HepG2 (cell line): ENCODE results near the gene VPS26A. TPM values are rescaled to one million over a fixed set of nuclear protein-coding genes. Genes with fewer than 3 reads are reported as not detected.
A peak's percentile ranks its signal among the peaks of the same experiment; 100 is the strongest.

Experiments used
- PHF8 ChIP-seq: sonication (generic); formaldehyde crosslinking; IDR thresholded peaks from 2 replicates; pipeline ENCODE4 v1.5.0; 2020; ENCODE audit warnings: missing genetic modification reagents
- polyA plus RNA-seq, 8 experiments: library from polyadenylated mRNA; depleted of rRNA in 3 of 8; stranded (reverse) in 7 of 8; unstranded in 1 of 8; fragments of >200 nt; fragmentation: Illumina TruSeq in 4 of 8; extraction: Trizol in 4 of 8; gene quantifications; 2 replicates each; pipeline versions ENCODE4 v1.2.1 to v1.2.3, GENCODE V29; 2011 to 2016; ENCODE audit warnings: low read depth in 4 of 8, missing spikeins in 1 of 8, mixed read lengths in 1 of 8; ENCODE audit not compliant: insufficient read depth in 1 of 8
- total RNA-seq, 5 experiments: library from RNA; depleted of rRNA; stranded (reverse); fragments of >200 nt; fragmentation: Illumina TruSeq; extraction: Trizol; gene quantifications; 2 replicates each; pipeline ENCODE4 v1.2.3, GENCODE V29; 2016; ENCODE audit warnings: low read depth in 1 of 5
- TF ChIP-seq, protein P1 (sequence below): sonication (generic); formaldehyde crosslinking; IDR thresholded peaks from one replicate; pipeline ENCODE4 v1.5.1; 2020; ENCODE audit warnings: mild to moderate bottlenecking, missing genetic modification reagents; ENCODE audit errors: not compliant biosample characterization
- TF ChIP-seq, protein P2 (sequence below): sonication (generic); formaldehyde crosslinking; IDR thresholded peaks from 2 replicates; pipeline ENCODE4; 2020; ENCODE audit warnings: missing genetic modification reagents, mild to moderate bottlenecking, borderline replicate concordance

The VPS26A gene
- total and polyA plus RNA-seq, 2 of the 13 experiments (the other 11 are each of a cell fraction or from before 2014, with no cell fraction given) = 12.9 to 32.6 TPM

DNA sequence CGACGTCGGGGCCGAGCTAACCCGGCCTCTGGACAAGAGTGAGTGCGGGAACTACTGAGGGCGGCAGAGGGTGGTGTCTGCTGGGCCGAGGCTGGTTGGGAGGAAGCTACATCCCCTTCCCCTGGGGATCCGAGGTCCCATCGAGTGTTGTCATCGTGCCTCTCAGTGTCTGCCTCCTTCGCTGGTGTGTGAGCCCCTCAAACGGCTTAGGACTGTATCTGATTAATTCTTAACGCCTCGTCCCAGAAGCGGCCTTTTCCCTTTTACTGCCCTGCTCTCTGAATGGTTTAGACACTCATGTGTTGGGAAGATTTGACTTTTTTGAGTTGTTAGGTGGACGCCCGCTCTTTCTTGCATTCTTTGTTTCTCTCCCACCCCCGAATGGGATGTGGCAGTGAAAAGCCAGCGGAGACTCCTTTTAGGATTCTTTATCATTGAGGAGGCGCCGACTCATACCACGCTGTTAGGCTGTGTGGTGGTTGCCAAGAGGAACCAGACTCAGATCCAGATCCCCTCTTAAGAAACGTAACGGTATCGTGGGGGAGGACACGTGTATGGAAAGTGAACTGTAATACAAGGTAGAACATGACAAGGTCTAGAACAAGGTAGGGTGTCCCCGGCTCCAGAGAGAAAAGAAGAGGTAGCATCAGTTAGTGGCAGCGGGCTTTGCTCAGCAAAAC lies 56.7 kb downstream of the VPS26A start (continued):
- TF ChIP-seq, protein P1, sequence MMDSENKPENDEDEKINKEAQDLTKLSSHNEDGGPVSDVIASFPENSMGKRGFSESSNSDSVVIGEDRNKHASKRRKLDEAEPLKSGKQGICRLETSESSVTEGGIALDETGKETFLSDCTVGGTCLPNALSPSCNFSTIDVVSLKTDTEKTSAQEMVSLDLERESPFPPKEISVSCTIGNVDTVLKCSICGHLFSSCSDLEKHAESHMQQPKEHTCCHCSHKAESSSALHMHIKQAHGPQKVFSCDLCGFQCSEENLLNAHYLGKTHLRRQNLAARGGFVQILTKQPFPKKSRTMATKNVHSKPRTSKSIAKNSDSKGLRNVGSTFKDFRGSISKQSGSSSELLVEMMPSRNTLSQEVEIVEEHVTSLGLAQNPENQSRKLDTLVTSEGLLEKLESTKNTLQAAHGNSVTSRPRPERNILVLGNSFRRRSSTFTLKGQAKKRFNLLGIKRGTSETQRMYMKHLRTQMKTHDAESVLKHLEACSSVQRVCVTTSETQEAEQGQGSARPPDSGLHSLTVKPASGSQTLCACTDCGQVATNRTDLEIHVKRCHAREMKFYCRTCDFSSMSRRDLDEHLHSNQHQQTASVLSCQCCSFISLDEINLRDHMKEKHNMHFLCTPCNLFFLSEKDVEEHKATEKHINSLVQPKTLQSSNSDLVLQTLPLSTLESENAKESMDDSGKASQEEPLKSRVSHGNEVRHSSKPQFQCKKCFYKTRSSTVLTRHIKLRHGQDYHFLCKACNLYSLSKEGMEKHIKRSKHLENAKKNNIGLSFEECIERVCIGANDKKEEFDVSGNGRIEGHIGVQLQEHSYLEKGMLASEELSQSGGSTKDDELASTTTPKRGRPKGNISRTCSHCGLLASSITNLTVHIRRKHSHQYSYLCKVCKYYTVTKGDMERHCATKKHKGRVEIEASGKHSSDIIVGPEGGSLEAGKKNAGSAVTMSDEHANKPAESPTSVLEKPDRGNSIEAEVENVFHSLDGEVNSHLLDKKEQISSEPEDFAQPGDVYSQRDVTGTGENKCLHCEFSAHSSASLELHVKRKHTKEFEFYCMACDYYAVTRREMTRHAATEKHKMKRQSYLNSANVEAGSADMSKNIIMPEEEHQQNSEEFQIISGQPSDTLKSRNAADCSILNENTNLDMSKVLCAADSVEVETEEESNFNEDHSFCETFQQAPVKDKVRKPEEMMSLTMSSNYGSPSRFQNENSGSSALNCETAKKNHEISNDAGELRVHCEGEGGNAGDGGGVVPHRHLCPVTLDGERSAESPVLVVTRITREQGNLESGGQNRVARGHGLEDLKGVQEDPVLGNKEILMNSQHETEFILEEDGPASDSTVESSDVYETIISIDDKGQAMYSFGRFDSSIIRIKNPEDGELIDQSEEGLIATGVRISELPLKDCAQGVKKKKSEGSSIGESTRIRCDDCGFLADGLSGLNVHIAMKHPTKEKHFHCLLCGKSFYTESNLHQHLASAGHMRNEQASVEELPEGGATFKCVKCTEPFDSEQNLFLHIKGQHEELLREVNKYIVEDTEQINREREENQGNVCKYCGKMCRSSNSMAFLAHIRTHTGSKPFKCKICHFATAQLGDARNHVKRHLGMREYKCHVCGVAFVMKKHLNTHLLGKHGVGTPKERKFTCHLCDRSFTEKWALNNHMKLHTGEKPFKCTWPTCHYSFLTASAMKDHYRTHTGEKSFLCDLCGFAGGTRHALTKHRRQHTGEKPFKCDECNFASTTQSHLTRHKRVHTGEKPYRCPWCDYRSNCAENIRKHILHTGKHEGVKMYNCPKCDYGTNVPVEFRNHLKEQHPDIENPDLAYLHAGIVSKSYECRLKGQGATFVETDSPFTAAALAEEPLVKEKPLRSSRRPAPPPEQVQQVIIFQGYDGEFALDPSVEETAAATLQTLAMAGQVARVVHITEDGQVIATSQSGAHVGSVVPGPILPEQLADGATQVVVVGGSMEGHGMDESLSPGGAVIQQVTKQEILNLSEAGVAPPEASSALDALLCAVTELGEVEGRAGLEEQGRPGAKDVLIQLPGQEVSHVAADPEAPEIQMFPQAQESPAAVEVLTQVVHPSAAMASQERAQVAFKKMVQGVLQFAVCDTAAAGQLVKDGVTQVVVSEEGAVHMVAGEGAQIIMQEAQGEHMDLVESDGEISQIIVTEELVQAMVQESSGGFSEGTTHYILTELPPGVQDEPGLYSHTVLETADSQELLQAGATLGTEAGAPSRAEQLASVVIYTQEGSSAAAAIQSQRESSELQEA (CRISPR knock-in tag) = peak; percentile 77
- TF ChIP-seq, protein P2, sequence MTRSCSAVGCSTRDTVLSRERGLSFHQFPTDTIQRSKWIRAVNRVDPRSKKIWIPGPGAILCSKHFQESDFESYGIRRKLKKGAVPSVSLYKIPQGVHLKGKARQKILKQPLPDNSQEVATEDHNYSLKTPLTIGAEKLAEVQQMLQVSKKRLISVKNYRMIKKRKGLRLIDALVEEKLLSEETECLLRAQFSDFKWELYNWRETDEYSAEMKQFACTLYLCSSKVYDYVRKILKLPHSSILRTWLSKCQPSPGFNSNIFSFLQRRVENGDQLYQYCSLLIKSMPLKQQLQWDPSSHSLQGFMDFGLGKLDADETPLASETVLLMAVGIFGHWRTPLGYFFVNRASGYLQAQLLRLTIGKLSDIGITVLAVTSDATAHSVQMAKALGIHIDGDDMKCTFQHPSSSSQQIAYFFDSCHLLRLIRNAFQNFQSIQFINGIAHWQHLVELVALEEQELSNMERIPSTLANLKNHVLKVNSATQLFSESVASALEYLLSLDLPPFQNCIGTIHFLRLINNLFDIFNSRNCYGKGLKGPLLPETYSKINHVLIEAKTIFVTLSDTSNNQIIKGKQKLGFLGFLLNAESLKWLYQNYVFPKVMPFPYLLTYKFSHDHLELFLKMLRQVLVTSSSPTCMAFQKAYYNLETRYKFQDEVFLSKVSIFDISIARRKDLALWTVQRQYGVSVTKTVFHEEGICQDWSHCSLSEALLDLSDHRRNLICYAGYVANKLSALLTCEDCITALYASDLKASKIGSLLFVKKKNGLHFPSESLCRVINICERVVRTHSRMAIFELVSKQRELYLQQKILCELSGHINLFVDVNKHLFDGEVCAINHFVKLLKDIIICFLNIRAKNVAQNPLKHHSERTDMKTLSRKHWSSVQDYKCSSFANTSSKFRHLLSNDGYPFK (CRISPR knock-in tag) = peak; percentile 13; the same call in 1 of the 2 replicates
- TF ChIP-seq PHF8 (CRISPR knock-in tag) = peak; percentile 43; the same call in 1 of the 2 replicates
